ENCODE results near the gene SPACA4.

The SPACA4 gene

GRCh38 chr19:48598996-48599700, 7.4 kb upstream of the SPACA4 start:
- no peak for DNase-seq

DNA sequence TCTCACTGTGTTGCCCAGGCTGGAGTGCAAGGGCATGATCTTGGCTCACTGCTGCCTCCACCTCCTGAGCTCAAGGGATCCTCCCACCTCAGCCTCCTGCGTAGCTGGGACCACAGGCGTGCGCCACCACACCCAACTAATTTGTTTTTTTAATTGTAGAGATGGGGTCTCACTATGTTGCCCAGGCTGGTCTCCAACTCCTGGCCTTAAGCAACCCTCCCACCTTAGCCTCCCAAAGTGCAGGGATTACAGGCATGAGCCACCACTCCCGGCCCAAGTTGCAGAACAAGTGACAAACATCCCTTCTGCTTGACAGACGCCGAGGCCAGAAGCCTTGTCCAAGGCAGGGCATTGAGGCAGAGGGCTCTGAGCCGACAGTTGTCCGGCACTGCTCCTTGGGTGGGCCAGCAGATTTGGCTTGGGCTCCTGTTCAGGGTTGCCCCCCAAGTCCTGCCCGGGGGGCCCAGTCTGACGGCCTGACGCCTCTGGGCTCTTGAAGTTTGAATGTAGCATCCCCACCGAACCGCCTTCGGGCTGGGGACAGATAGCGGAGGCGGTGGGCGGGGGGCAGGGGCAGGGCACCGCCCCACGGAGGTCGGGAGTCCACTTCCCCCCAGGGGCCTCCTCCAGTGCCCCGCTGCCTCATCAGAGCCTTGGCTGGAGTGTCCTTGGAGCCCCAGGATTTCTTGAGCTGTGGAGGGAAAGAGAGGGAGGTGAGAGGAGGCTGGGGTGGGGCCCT, 5.7 kb upstream of the SPACA4 start:
- no peak for DNase-seq

DNA sequence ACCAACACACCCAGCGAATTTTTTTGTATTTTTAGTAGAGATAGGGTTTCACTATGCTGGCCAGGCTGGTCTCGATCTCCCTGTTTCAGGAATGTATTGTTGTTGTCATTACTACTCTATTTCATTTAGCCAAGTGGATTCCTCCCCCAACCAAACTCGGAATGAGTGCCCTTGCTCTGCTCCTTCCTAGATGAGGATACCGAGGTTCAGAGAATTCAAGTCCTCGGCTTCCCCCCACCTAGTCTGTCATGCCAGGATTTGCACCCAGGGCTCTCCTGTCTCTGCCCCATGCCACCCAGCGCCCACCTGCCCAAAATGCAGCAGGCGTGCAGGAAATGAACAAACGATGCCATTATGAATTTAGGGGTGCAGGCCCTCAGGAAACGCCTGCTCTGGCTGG, 3.5 kb upstream of the SPACA4 start:
- DNase-seq: no peak

GRCh38 chr19:48603449-48603848, 3.1 kb upstream of the SPACA4 start:
- DNase-seq: no peak

- DNase-seq: no peak
Observed at GRCh38 chr19:48603850-48604249, 2.7 kb upstream of the SPACA4 start.

- no peak for DNase-seq
Observed at GRCh38 chr19:48607359-48607755, 815 bp downstream of the SPACA4 start.

- DNase-seq: peak; percentile 71
Observed at GRCh38 chr19:48608798-48609263, 2.3 kb downstream of the SPACA4 start.

- no peak for DNase-seq
Observed at GRCh38 chr19:48609571-48610108, 3.1 kb downstream of the SPACA4 start.

DNA sequence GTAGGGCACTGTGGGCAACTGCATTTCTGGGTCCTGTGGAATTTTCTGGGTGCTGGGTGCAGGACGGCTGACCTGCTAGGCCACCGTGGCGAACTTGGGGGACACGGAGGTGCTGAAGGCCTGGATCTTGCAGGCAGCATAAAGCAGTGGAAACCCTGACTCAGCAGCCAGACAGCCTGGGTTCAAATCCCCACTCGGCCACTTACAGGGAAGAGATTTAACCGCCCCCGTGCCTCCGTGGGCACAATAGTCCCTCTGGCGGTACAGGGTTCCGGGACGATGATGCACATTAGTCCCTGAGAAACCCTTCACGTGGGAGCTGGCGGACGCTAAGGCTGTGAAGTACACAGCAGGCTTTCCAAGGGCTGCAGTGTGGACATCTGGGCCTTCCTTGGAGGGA, 5.3 kb downstream of the SPACA4 start:
- no peak for DNase-seq

GRCh38 chr19:48613024-48613851, 6.7 kb downstream of the SPACA4 start:
- no peak for DNase-seq

GRCh38 chr19:48613852-48614435, 7.4 kb downstream of the SPACA4 start:
- no peak for DNase-seq

DNA sequence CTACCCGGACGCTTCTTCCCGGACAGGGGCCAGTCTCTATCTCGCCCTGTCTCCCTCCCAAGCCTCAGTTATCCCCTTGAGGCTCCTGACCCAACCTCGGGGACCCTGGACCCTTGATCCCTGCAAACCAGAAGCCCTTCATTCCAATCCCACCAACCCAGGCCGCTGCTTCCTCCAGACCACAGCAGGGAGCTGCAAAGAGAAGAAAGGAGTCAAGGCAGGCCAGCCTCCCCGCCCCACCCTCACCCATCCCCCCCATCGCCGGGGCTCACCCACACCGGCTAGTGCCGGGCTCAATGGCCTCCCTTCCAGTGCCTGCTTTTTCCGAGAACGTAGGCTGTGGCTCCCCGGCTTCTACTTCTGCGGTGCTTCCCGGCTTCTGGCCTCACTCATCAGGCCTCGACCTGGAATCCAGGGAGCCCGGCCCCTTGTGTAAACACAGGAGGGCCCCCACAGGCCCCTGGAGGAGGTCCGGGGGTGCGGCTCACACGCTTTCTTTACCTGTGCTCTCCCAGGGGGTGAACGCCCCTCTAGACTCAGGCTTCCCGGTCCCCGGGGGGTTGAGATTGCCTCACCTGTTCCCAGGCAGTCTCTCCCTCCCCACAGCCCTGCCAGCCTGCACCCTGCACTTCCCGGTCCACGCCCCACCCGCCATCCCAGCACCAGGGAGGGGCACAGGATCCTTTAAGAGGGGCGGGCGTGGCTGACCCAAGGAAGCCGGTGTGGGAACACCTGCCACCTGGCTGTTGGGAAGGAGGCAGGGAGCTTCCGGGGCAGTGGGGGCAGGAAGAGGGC, 8.1 kb downstream of the SPACA4 start, which contains the start of gene FAM83E:
FAM83E (minus strand) TSS at position 641 of the 795 bp plus-strand sequence. CDS start 1,704 bp downstream, outside the sequence.
- peak; percentile 38 for DNase-seq

- DNase-seq: no peak
Observed at GRCh38 chr19:48615231-48616040, 8.9 kb downstream of the SPACA4 start.

- no peak for DNase-seq
Observed at GRCh38 chr19:48616041-48616436, 9.5 kb downstream of the SPACA4 start.

- no peak for DNase-seq
Observed at GRCh38 chr19:48616491-48617056, 10.0 kb downstream of the SPACA4 start.

DNA sequence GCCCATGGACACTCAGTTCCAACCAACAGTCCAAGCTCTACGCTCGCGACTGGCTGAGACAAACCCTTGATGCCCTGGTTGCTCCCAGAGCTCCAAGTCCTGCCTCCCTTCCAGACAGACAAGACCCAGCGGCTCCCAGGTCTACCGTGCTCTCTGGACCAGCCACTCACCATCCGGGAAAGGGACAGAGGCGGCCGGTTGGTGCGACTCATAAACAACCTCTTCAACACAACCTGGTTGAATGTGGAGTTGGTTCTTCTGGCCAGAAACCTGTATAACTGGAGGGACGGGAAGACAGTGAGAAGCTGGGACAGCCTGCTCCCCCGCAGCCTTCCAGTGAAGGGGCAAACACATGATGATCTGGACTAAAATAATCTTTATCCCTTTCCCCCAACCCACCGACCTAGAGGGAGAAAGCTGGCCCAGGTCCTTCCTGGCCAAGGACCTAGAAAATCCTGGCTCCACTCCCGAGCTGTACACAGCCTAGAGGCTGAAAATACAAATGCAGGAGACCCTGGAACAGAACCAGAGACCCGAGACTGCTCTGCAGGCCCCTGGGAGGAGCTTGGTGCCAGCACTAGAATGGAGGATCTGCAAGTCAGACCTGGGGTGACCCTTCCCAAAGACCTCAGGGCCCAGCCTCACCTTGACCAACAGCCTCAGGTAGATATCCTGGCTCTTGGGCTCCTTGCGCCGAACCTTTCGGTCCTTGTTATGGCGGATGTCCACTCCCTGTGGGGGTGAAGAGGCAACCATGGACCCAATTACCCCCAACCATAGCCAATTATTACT, 10.8 kb downstream of the SPACA4 start:
- no peak for DNase-seq

DNA sequence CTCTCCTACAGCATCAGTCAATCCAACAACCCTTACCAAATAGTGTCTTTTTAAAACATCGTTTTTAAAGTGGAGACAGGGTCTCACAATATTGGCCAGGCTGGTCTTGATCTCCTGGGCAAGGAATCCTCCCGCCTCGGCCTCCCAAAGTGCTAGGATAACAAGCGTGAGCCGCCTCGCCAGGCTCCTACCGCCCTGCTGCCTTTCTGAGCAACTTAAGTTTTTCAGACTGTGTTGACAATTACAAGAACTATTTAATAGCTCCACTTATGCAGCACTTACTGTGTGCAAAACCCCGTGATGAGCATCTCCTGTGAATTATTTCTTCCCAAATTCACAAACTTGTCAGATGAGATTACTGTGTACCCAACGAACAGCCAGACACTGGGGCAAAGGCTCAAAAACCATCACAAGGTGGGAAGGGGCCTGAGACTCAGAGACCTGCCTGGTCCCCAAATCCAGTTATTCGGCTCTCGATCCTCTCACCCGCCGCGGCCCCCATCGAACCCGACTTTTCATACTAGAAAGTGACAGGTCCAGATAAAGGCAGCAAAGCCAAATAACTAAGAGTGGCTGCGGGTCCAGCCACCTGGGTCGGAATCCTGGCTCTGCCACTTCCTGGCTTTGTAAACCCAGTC, 11.9 kb downstream of the SPACA4 start:
- DNase-seq: no peak

DNA sequence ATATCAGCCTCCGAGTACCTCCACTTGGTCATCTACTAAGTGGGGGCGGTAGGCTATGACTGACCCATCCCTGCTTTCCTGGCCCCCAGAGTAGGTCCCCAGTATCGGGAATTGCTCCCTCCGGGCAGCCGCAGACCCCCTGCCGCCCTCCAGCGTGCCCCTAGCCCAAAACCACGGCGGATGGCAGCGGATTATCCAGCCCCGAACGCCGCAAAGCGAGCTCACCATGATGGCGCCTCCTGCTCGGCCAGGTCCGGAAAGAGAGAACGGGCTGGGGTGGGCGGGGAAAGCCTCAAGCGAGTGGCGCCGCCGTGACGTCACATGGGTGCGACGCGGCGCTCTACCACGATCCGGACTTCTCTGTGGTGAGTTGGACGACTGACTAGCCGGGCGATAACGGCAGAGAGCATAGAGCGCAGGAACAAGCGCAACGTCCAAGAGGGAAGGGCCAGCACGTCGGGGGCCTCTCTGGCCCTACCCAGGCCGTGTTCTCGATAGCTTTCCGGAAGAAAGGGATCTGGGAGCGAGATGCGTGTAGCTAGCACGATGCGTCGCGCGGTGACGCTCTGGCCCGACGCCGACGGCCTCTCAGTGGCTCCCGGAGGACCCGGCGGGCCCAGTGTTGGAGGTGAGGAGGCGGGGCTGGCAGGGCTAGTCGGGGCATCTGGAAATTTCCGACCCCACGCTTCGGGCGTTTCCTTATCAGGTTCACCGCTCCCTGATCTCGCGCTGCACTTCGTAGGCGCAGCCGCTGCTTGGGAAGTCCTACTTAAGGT, 12.6 kb downstream of the SPACA4 start, which contains the start of the genes RPL18 and SPHK2:
RPL18 (minus strand) TSS at position 263 of the 776 bp plus-strand sequence; CDS start at position 228, 35 bp downstream.
SPHK2 (plus strand) TSS at position 591 of the 776 bp plus-strand sequence. CDS start 1,009 bp downstream, outside the sequence.
- DNase-seq: peak; percentile 96

Data from NCI-H2107 (cell line).